ENCODE data around the gene RRAD. TPM values are rescaled to one million over a fixed set of nuclear protein-coding genes. Genes with fewer than 3 reads are reported as not detected.

Gene RRAD
- total RNA-seq, 1 donor from 2014 or later: 135 TPM

GRCh38 chr16:66905633-66906539, 19.4 kb downstream of the RRAD start:
- Histone ChIP-seq H3K9me3 (replicated peaks) (no peaks in the 10 kb centered on the region), H3K36me3 (no peaks in the 10 kb centered on the region), H3K27me3 (ENCODE audit: low read depth) (no peaks in the 10 kb centered on the region), H3K4me3 (peak overlapping the region; percentile 66), H3K4me1 (peaks cover 55% of the 10 kb centered on the region), H3K27ac (replicated peaks) (peak overlapping the region; percentile 96)
- TF ChIP-seq CTCF (IDR thresholded peaks at IDR 0.05; ENCODE audit: borderline replicate concordance): no peak
- intact Hi-C loops (cut with micrococcal nuclease): no loop called here
- peak; percentile 79 for DNase-seq

- intact Hi-C loops (cut with micrococcal nuclease): no loop called here
- no peaks in the 10 kb centered on the region for H3K27me3 ChIP-seq (ENCODE audit: low read depth)
- H3K4me3 ChIP-seq: peak overlapping the region; percentile 66
- peak overlapping the region; percentile 96 for H3K27ac ChIP-seq (replicated peaks)
- H3K9me3 ChIP-seq (replicated peaks): no peaks in the 10 kb centered on the region
- H3K4me1 ChIP-seq: peaks cover 58% of the 10 kb centered on the region
- DNase-seq: peak; percentile 58
- TF ChIP-seq CTCF (IDR thresholded peaks at IDR 0.05; ENCODE audit: borderline replicate concordance): no peak
- H3K36me3 ChIP-seq: no peaks in the 10 kb centered on the region
Measured at GRCh38 chr16:66904846-66905632, 20.3 kb downstream of the RRAD start.

- H3K4me3 ChIP-seq: peak overlapping the region; percentile 66
- no peak for TF ChIP-seq CTCF (IDR thresholded peaks at IDR 0.05; ENCODE audit: borderline replicate concordance)
Measured at GRCh38 chr16:66904428-66904845, 20.9 kb downstream of the RRAD start.

GRCh38 chr16:66903544-66904427, 21.5 kb downstream of the RRAD start:
- no peak for TF ChIP-seq CTCF (IDR thresholded peaks at IDR 0.05; ENCODE audit: borderline replicate concordance)
- peak; percentile 83 for DNase-seq
- Histone ChIP-seq H3K36me3 (no peaks in the 10 kb centered on the region), H3K4me3 (peak overlapping the region; percentile 66), H3K27ac (replicated peaks) (peak overlapping the region; percentile 96), H3K27me3 (ENCODE audit: low read depth) (no peaks in the 10 kb centered on the region), H3K4me1 (peaks cover 71% of the 10 kb centered on the region), H3K9me3 (replicated peaks) (no peaks in the 10 kb centered on the region)
- intact Hi-C loops (cut with micrococcal nuclease): no loop called here

More at GRCh38 chr16:66904428-66904845, 20.9 kb downstream of the RRAD start:
- peaks cover 64% of the 10 kb centered on the region for H3K4me1 ChIP-seq
- intact Hi-C loops (cut with micrococcal nuclease): no loop called here
- H3K27me3 ChIP-seq (ENCODE audit: low read depth): no peaks in the 10 kb centered on the region
- peak overlapping the region; percentile 96 for H3K27ac ChIP-seq (replicated peaks)
- no peak for DNase-seq
- H3K9me3 ChIP-seq (replicated peaks): no peaks in the 10 kb centered on the region
- H3K36me3 ChIP-seq: no peaks in the 10 kb centered on the region

Data from left ventricle myocardium inferior (tissue), 1 donor.